Esophagus mucosa (tissue), 1 donor: ENCODE data around the gene ACOT7. TPM values are rescaled to one million over a fixed set of nuclear protein-coding genes. Genes with fewer than 3 reads are reported as not detected.

Experiments
- ATAC-seq: fragments of 200-7000 bp; cut with Tn5 transposase; one replicate; pipeline ENCODE4 v1.9.1; 2020
- total RNA-seq: library from RNA; stranded (reverse); gene quantifications from one replicate; pipeline ENCODE4 v1.2.4, GENCODE V29; 2023
- donor health status: DM: yes; HTN: yes; CAD: no.

The ACOT7 gene
- total RNA-seq, 1 donor from 2014 or later, result 37.2 TPM

DNA sequence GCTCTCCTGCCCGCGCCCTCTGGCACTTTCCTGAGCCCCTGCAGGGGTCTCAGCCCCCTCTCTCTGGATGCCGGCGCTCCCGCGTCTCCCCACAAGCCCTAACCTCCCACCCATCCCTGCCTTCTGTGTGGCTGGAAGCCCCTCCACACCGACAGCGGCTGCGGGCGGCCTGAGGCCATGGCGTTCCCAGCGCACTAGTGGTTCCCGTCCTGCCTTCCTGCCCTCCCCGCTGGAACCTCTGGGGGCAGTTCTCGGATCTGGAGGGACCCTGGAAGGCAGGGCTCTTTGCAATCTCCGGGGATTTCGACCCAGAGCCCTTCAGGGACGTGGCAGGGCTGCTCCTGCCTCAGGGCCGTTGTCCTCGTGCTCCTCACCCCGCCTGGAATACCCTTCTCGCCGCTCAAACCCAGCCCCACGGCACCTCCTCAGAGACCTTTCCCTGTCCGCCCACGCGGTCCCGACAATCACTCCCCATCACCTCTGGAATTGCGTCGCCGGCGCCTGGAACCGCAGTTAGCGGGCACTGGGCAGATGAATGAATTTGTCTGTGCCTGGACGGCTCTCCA, 30.5 kb upstream of the ACOT7 start:
- no peak for ATAC-seq

DNA sequence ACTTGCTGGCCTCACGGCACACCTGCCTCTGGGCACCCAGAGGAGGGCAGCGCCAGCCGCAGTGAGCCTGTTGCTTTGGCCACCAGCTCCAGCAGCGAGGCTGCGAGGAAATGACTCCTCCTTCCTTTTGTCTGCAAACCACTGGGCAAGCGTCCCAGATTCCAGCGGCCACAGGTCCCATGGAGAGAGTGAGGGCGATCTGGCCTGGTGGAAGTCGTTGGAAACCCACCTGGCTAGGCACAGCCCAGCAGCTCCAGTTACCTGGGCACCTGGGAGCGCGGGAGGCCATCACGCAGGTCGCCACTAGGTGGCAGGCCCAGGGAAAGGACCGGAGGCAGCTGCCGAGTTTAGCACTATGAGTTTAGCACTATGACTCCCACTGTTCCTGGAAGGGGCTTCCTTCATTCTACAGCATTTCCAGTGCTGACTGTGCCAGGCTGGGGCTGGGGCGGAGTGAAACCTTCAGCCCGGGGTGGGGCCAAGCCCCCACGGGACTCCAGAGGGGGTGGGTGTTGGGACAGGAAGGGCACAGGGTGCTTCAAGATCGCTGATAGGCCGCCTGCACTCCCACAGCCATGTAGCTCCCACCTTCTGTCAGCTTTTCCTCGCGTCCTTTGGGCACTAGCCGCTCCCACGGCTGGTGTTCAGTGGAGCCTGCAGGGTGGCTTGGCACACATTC, 29.9 kb upstream of the ACOT7 start:
- ATAC-seq, result peak; percentile 27

- ATAC-seq, result no peak
Measured at GRCh38 chr1:6421266-6421665, 27.7 kb upstream of the ACOT7 start.

DNA sequence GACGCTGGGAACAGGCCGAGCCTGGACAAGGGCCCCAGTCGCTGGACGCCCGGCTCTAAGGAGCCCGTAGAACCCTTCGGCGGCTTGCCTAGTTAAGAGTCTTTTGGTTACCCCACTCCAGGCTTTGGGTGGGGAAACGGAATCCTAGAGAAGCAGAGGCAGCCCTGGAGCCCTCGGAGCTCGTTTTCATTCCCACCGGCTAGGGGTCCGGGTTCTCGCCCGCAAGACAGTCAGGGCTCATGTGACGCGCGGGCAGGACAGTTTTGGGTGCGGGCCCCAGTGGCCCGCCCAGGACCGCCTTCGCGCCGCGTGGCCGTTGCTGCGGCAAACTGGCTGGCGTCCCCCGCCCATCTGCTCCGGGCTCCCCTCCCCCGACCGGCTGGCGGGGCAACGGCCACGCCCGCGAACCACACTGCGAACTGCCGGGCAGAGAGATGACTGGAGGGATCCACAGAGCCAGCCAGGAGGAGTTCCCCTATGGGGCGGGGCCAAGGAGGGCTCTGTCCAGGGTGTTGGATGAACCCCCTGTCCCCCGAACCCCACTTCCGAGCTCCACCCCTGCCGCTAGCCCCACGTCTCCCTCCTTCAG, 27.0 kb upstream of the ACOT7 start:
- peak; percentile 3 for ATAC-seq

GRCh38 chr1:6419804-6420453, 26.4 kb upstream of the ACOT7 start, which contains the start of gene HES2:
Gene HES2, minus strand, starts transcription at chr1:6419919. Its CDS starts 99 bp downstream, at chr1:6419820.
- ATAC-seq, result peak; percentile 73

- ATAC-seq, result peak; percentile 1
Measured at GRCh38 chr1:6419397-6419803, 25.8 kb upstream of the ACOT7 start.

DNA sequence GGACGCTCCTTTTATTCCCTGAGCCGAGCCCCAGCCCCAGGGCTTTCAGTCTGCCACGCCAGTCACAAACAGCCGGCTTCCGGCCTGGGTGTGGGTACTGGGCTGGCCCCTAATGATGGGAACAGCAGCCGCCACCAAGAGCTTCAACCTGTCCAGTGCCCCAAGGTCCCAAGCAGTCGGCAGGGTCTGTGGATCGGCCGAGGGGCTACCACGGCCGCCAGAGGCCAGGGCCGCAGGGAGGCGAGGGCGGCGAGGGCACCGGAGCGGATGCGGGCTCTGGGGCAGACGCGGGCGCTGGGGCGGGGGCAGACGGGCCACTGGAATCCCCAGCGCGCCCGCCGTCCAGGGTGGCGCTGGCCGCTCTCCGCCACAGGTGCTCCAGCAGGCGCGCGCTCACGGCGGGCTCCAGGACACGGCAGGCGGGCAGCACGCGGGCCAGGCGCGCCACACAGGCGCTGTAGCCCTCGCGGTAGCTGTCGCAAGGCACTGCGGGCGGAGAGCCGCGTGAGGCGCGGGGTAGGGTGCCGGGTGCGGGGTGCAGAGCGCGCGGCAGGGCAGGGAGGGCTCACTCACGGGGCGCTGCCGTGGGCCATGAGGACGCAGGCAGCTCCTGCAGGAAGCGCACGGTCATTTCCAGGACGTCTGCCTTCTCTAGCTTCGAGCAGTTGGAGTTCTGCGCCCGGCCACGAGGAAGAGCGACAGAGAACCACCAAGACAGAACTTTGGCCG, 25.3 kb upstream of the ACOT7 start:
- ATAC-seq, result no peak

GRCh38 chr1:6417961-6418667, 24.5 kb upstream of the ACOT7 start:
- no peak for ATAC-seq

DNA sequence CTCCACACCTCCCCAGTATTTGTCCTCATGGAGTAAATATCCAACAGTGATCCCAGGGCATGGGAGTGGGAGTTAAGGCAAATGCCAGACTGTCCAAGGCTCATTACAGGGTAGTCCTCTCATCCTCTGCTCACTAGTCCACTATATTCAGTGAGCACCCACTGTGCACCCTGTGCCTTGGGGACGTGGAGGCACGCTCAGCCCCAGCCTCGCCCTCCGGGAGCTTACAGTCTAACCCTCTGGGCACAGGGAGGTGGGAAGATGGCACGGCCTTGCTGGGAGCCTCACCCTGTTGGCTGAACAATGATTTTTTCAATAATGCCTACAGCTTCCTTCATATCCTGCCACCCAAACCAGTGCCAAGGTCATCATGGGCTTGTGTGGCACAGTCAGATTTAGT, 23.3 kb upstream of the ACOT7 start:
- no peak for ATAC-seq

- ATAC-seq, result no peak
Measured at GRCh38 chr1:6416295-6416656, 22.7 kb upstream of the ACOT7 start.

DNA sequence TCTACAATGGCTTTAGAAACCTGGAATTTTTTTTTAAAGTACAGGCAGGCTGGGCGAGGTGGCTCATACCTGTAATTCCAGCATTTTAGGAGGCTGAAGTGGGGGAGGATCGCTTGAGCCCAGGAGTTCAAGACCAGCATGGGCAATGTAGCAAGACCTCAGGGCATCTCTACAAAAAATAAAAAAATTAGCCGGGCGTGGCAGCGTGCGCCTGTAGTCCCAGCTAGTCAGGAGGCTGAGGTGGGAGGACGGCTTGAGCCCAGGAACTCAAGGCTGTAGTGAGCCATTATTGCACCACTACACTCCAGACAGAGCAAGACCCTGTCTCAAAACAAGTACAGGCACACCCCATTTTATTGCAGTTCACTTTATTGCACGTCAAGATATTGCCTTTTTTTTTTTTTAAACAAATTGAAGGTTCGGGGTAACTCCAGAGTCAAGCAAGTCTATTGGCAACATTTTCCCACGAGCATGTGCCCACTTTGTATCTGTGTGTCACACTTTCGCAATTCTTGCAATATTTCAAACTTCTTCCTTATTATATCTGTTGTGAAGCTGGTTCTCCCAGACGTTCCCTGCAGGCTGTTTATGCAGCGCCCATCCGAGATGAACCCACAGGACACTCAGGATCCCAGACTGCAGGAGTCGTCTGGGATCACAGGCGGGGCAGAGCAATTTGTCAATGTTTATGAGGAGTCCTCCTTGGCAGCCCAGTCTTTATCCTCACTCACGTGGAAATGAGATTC, 21.5 kb upstream of the ACOT7 start:
- ATAC-seq, result peak; percentile 37

DNA sequence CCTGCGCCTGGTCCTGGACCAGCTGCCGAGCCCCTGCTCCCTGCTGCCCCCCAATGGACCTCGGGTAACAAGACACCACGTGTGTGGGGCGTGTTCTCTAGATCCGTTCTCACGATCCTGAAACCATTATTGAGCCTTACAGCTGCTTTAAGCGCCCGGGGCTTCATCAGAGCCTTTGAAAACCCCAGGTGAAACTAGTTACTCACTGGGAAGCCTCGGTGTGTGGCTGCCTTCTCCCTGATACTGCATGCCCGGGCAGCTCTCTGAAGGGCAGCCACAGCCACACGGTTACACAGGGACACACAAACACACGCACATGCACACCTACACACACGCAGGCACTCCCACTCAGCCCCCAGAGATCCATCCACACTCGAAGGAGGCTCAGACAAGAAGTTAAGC, 20.9 kb upstream of the ACOT7 start:
- ATAC-seq, result peak; percentile 83

DNA sequence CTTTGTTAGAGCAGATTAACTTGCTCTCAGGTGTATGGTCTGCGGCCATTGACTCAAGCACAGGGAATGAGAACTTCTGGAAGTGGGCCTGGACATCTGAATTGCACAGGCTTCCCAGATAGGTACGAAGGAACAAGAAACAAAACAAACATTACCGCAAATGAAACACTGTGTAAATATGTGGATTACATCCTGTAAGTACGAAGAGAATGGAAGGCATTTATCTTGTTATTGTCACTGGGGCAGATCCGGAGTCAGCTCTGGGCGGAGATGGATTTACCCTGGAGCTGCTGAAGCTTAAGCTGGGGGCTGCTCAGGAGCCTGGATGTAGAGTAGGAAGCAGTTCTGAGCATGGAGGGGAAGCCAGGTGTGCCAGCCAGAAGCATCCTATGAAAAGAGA, 19.3 kb upstream of the ACOT7 start:
- ATAC-seq, result no peak

- no peak for ATAC-seq
Measured at GRCh38 chr1:6410248-6410893, 16.8 kb upstream of the ACOT7 start.

- ATAC-seq, result no peak
Measured at GRCh38 chr1:6409733-6410132, 16.2 kb upstream of the ACOT7 start.

DNA sequence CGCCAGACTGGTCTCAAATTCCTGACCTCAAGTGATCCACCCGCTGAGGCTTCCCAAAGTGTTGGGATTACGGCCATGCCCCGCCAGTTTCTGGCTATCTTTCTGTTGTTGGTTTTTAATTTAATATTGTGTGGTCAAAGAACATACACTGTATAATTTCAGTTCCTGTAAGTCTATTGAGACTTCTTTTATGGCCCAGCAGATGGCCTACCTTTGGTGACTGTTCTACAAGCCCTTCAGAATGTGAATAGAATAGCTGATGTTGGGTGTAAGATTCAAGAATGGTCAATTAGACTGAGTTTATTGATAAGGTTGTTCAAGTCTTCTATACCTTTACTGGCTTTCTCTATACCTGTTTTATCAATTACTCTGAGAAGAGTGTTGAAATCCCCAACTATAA, 15.5 kb upstream of the ACOT7 start:
- no peak for ATAC-seq

DNA sequence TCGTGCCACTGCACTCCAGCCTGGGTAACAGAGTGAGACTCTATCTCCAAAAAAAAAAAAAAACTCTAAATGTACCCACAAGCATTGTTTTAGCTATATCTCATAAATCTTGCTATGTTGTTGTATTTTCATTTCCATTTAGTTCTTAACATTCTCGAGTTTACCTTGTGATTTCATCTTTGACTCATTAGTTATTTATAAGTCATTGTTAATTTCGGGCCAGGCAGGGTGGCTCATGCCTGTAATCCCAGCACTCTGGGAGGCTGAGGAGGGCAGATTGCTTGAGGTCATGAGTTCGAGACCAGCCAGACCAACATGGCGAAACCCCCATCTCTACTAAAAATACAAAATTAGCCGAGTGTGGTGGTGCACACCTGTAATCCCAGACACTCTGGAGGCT, 14.5 kb upstream of the ACOT7 start:
- no peak for ATAC-seq

- ATAC-seq, result peak; percentile 88
Measured at GRCh38 chr1:6401673-6402072, 8.1 kb upstream of the ACOT7 start.

- no peak for ATAC-seq
Measured at GRCh38 chr1:6399294-6399693, 5.7 kb upstream of the ACOT7 start.

DNA sequence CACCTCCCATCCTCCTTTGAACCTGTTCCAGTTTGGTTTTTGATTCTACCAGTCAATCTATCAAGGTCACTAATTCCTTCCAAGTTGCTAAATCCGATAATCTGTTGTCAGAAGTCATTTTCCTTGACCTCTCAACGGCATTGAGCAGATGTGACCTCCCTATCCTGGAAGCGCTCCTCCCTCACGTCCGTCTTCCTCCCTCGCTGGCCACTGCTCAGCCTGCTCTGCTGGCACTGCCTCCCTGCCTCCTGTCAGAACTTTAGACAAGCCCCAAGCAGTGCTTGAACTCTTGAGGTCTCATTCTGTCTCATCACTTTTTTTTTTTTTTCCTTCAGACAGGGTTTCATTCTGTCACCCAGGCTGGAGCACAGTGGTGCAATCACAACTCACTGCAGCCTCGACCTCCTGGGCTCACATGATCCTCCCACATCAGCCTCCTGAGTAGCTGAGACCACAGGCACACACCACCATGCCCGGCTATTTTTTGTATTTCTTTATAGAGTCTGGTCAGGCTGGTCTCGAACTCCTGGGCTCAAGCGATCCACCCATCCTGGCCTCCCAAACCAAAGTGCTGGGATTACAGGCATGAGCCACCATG, 4.4 kb upstream of the ACOT7 start:
- no peak for ATAC-seq

GRCh38 chr1:6396998-6397397, 3.4 kb upstream of the ACOT7 start:
- ATAC-seq, result no peak
